ENCODE results near the gene ATP6V0C. TPM values are rescaled to one million over a fixed set of nuclear protein-coding genes. Genes with fewer than 3 reads are reported as not detected.

ATP6V0C gene
- total RNA-seq: 18.8 and 22.7 TPM in 2 replicates

DNA sequence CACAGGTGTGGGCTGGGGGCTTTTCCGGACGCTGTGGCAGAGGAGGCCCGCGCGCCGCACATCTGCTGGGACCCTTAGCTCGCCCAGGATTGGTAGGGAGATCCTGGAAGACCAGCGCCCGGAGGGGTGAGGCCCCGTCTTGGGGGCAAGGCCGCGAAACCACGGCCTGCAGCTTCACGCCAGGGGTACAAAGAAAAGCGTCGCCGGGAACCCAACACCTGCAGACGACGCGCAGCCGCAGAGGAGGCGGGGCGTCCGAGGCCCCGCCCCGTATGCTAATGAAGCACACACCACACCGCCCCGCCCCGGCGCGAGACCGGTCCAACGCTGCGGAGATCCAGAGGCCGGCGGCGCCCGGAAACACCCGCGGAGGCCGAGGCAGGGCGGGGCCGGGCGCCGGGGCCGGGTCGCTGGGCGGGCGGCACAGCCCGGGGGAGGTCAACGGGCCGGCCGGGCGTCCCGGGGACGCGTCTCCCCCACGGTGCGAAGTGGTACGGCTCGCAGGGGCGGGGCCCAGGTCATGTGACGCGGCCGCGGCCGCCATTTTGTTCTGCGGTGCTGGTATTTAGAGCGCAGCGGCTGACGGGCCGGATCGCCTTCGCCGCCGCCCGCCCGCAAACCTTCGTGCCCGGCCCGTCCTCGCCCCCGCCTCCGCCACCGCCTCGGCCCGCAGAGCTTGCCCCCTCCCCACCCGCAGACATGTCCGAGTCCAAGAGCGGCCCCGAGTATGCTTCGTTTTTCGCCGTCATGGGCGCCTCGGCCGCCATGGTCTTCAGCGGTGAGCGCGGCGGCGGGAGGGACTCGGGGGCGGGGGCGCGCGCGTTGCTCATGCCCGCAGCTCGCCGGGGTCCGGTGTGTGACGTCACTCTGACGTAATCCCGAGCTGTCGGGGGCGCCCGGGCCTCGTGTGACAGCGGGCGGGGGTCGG is at the start of gene ATP6V0C:
Gene ATP6V0C (plus strand): TSS at position 548 of the 928 bp plus-strand sequence. CDS start 152 bp downstream, at position 700.
- no peak for TF ChIP-seq CTCF (IDR thresholded peaks at IDR 0.05; ENCODE audit: extremely low read depth, low read depth, low read length)
- peak; percentile 99 for DNase-seq (ENCODE audit: insufficient read length, low spot score, missing footprints)
- Histone ChIP-seq H3K27ac (ENCODE audit: low read depth, low read length) (peak within 1 kb of the TSS; percentile 93), H3K4me1 (ENCODE audit: insufficient read depth, low read length) (peaks cover 41% of the 10 kb centered on the region), H3K36me3 (ENCODE audit: insufficient read depth, low read length) (peaks cover 5% of the 10 kb centered on the region), H2AFZ (ENCODE audit: low read length) (peak within 1 kb of the TSS; percentile 68), H3K79me2 (ENCODE audit: insufficient read depth, low read length) (peaks cover 48% of the 10 kb centered on the region), H3K4me3 (ENCODE audit: insufficient read depth, low read length) (peak within 1 kb of the TSS; percentile 98), H3K9me3 (ENCODE audit: low read depth, low read length) (no peaks in the 10 kb centered on the region), H3K4me2 (ENCODE audit: insufficient read depth, low read length) (peak within 1 kb of the TSS; percentile 99), H3K27me3 (ENCODE audit: insufficient read depth, low read length) (no peaks in the 10 kb centered on the region), H4K20me1 (ENCODE audit: insufficient read depth, low read length) (peaks cover 42% of the 10 kb centered on the region)

DNA sequence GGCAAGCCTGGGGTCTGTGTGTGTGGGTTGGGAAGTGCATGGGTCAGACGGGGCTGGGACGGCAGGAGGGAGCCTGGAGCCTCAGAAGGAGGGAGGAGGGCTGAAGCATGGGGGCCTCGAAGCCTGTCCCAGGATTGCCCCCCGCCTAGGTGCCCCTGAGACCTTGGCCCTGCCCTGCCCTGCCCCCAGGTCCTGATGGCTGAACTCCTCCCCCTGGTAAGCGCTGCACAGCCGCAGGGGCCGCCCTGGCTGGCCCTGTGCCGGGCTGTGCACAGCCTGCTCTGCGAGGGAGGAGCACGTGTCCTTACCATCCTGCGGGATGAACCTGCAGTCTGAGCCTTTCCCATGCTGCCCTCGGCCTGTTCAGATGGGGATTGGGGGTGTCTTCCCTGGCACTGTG is 49.4 kb upstream of the ATP6V0C start:
- Histone ChIP-seq H3K4me3 (ENCODE audit: insufficient read depth, low read length) (no peak overlapping the region), H4K20me1 (ENCODE audit: insufficient read depth, low read length) (no peaks in the 10 kb centered on the region), H3K4me2 (ENCODE audit: insufficient read depth, low read length) (no peak overlapping the region), H3K79me2 (ENCODE audit: insufficient read depth, low read length) (no peaks in the 10 kb centered on the region), H2AFZ (ENCODE audit: low read length) (no peak overlapping the region), H3K4me1 (ENCODE audit: insufficient read depth, low read length) (peaks cover 16% of the 10 kb centered on the region), H3K36me3 (ENCODE audit: insufficient read depth, low read length) (no peaks in the 10 kb centered on the region), H3K9me3 (ENCODE audit: low read depth, low read length) (no peaks in the 10 kb centered on the region), H3K27me3 (ENCODE audit: insufficient read depth, low read length) (no peaks in the 10 kb centered on the region), H3K27ac (ENCODE audit: low read depth, low read length) (no peak overlapping the region)
- no peak for DNase-seq (ENCODE audit: insufficient read length, low spot score, missing footprints)
- no peak for TF ChIP-seq CTCF (IDR thresholded peaks at IDR 0.05; ENCODE audit: extremely low read depth, low read depth, low read length)

DNA sequence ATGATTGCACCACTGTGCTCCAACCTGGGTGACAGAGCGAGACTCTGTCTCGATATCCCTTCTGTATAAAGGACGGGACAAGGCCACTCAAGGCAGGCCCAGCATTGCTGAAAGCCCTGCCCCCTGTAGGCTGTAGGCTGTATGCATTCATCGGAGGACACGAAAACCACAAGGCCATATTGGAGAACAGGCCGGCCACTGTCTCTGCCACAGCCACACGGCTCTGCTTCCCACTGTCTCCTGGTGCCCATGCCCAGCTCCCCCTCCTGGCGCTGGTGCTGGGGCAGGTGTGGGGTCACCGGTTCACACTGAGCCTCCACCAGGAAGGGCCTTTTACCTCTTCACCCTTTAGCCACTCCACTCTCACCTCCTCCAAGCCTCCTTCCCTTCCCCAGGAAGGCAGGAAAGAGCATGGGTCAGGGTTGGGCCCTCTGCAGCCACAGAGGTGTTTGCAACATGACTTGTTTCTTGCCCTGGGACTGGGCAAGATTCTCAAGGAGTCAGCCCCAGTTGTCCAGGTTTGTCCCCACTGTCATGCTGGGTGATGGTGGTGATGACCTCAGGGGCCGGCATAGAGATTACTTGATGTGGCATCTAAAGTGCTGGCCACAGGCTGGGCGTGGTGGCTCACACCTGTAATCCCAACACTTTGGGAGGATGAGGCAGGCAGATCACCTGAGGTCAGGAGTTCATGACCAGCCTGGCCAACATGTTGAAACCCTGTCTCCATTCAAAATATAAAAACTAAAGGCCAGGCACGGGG is 47.9 kb upstream of the ATP6V0C start:
- TF ChIP-seq CTCF (IDR thresholded peaks at IDR 0.05; ENCODE audit: extremely low read depth, low read depth, low read length): peak; percentile 35
- no peaks in the 10 kb centered on the region for H3K27me3 ChIP-seq (ENCODE audit: insufficient read depth, low read length)
- no peak overlapping the region for H2AFZ ChIP-seq (ENCODE audit: low read length)
- H3K79me2 ChIP-seq (ENCODE audit: insufficient read depth, low read length): no peaks in the 10 kb centered on the region
- no peak for DNase-seq (ENCODE audit: insufficient read length, low spot score, missing footprints)
- H3K9me3 ChIP-seq (ENCODE audit: low read depth, low read length): no peaks in the 10 kb centered on the region
- H3K4me1 ChIP-seq (ENCODE audit: insufficient read depth, low read length): peaks cover 8% of the 10 kb centered on the region
- no peaks in the 10 kb centered on the region for H4K20me1 ChIP-seq (ENCODE audit: insufficient read depth, low read length)
- H3K4me3 ChIP-seq (ENCODE audit: insufficient read depth, low read length): no peak overlapping the region
- no peak overlapping the region for H3K4me2 ChIP-seq (ENCODE audit: insufficient read depth, low read length)
- no peaks in the 10 kb centered on the region for H3K36me3 ChIP-seq (ENCODE audit: insufficient read depth, low read length)
- no peak overlapping the region for H3K27ac ChIP-seq (ENCODE audit: low read depth, low read length)

Data from osteoblast (primary cell).